ENCODE measurements around the gene SNTG2. TPM values are rescaled to one million over a fixed set of nuclear protein-coding genes. Genes with fewer than 3 reads are reported as not detected.
"Not testable (repeated sequence)": the region's sequence is repeated elsewhere in the genome, so short reads cannot be mapped to it uniquely, and the experiment has no call there.

The SNTG2 gene
- total RNA-seq (2014; rRNA removed; shearing (Covaris generic)): 0.86 TPM in 1 of 2 replicates, not detected in the other

GRCh38 chr2:950080-950966 is at the start of gene SNTG2:
Gene SNTG2 (plus strand): TSS chr2:950849. CDS start chr2:950997, 148 bp downstream.
- DNase-seq (ENCODE audit: low spot score): no peak

GRCh38 chr2:902584-902983 is 48.1 kb upstream of the SNTG2 start:
- DNase-seq (ENCODE audit: low spot score): no peak

GRCh38 chr2:903223-903900 is 47.3 kb upstream of the SNTG2 start:
- DNase-seq (ENCODE audit: low spot score): no peak

- no peak for DNase-seq (ENCODE audit: low spot score)
These were observed 46.2 kb upstream of the SNTG2 start for GRCh38 chr2:904246-905024.

- no peak for DNase-seq (ENCODE audit: low spot score)
These were observed 45.4 kb upstream of the SNTG2 start for GRCh38 chr2:905091-905832.

GRCh38 chr2:905833-906140 is 44.9 kb upstream of the SNTG2 start:
- no peak for DNase-seq (ENCODE audit: low spot score)

GRCh38 chr2:907706-908105 is 42.9 kb upstream of the SNTG2 start:
- DNase-seq (ENCODE audit: low spot score): no peak

- DNase-seq (ENCODE audit: low spot score): no peak
These were observed 42.1 kb upstream of the SNTG2 start for GRCh38 chr2:908568-908967.

GRCh38 chr2:909764-910379 is 40.8 kb upstream of the SNTG2 start:
- DNase-seq (ENCODE audit: low spot score): not testable (repeated sequence)

- DNase-seq (ENCODE audit: low spot score): no peak
These were observed 40.0 kb upstream of the SNTG2 start for GRCh38 chr2:910698-911097.

- DNase-seq (ENCODE audit: low spot score): no peak
These were observed 34.7 kb upstream of the SNTG2 start for GRCh38 chr2:915979-916378.

GRCh38 chr2:916935-917334 is 33.7 kb upstream of the SNTG2 start:
- DNase-seq (ENCODE audit: low spot score): no peak

- no peak for DNase-seq (ENCODE audit: low spot score)
These were observed 31.0 kb upstream of the SNTG2 start for GRCh38 chr2:919672-920071.

GRCh38 chr2:920573-920972 is 30.1 kb upstream of the SNTG2 start:
- DNase-seq (ENCODE audit: low spot score): no peak

GRCh38 chr2:920999-921398 is 29.6 kb upstream of the SNTG2 start:
- no peak for DNase-seq (ENCODE audit: low spot score)

- DNase-seq (ENCODE audit: low spot score): no peak
These were observed 28.5 kb upstream of the SNTG2 start for GRCh38 chr2:922185-922584.

- no peak for DNase-seq (ENCODE audit: low spot score)
These were observed 26.6 kb upstream of the SNTG2 start for GRCh38 chr2:923832-924601.

- DNase-seq (ENCODE audit: low spot score): no peak
These were observed 25.9 kb upstream of the SNTG2 start for GRCh38 chr2:924701-925100.

GRCh38 chr2:925309-925708 is 25.3 kb upstream of the SNTG2 start:
- DNase-seq (ENCODE audit: low spot score): no peak

- DNase-seq (ENCODE audit: low spot score): no peak
These were observed 24.9 kb upstream of the SNTG2 start for GRCh38 chr2:925711-926110.
